ENCODE data around the gene ZFR.

- TF ChIP-seq CTCF (IDR thresholded peaks at IDR 0.05) = no peak
- no peak for TF ChIP-seq POLR2A (IDR thresholded peaks at IDR 0.05)
Measured at GRCh38 chr5:32383065-32383464, 61.5 kb downstream of the ZFR start.
